K562 (cell line): ENCODE measurements around the gene HSPB7. TPM values are rescaled to one million over a fixed set of nuclear protein-coding genes. Genes with fewer than 3 reads are reported as not detected.

Experiments
- ATAC-seq: fragments of 200-7000 bp; cut with Tn5 transposase; 3 replicates; pipeline ENCODE4 v1.9.1; 2020; ENCODE audit warnings: moderate library complexity
- BruUV-seq: library from RNA; stranded (reverse); fragments of 400-500 nt; replicated peaks from 2 replicates; lab custom pipeline; 2021; lab: Mats Ljungman, UMichigan
- CTCF ChIA-PET: fragments of 300-600 bp; formaldehyde crosslinking; extraction: SDS; loops from one replicate; lab custom pipeline; 2021; ENCODE audit warnings: low intra/inter-chr PET ratio; lab: Yijun Ruan, JAX
- POLR2A ChIA-PET: fragments of 300-600, 350-650 bp; sonication (Branson Sonifier 250); formaldehyde crosslinking; extraction: SDS; loops from one replicate; lab custom pipeline; 2021; ENCODE audit warnings: antibody characterized with exemption, inconsistent platforms; lab: Yijun Ruan, JAX
- DNase-seq, 4 experiments: peaks; one replicate each; pipeline versions ENCODE4 v3.0.0 to v3.0.0-alpha.2; 2011 to 2018; ENCODE audit warnings: low spot score in 3 of 4, mixed read lengths in 3 of 4; ENCODE audit errors: extremely low read depth in 1 of 4
- FAIRE-seq: peaks from 2 replicates; lab custom pipeline; 2011; peaks lifted over from hg19 to GRCh38; lab: Jason Lieb, UNC
- H2AFZ ChIP-seq: 2 replicates; pipeline ENCODE4 v1.6.0; 2011; ENCODE audit warnings: low read depth, low read length, control low read depth, inconsistent platforms
- H3K27ac ChIP-seq: fragments of 200-600 bp; 3 replicates; pipeline ENCODE4 v1.8.0; 2011; ENCODE audit warnings: low read depth, mild to moderate bottlenecking, control low read depth, inconsistent platforms, low read length, moderate library complexity, mixed read lengths; ENCODE audit errors: extremely low read depth
- H3K27me3 ChIP-seq, 2 experiments: fragments of 300-600 bp in 1 of 2; 2 replicates in 1 of 2; 3 replicates in 1 of 2; pipeline versions ENCODE4 v1.6.0 to v1.8.0; 2011; ENCODE audit warnings: inconsistent platforms in 2 of 2, low read length in 2 of 2, mild to moderate bottlenecking in 1 of 2, mixed read lengths in 1 of 2, moderate library complexity in 1 of 2; ENCODE audit not compliant: control insufficient read depth in 2 of 2, insufficient read depth in 2 of 2
- H3K36me3 ChIP-seq: fragments of 300-600 bp; 3 replicates; pipeline ENCODE4 v1.8.0; 2011; ENCODE audit warnings: mild to moderate bottlenecking, low read length, inconsistent platforms; ENCODE audit not compliant: control insufficient read depth, insufficient read depth
- H3K4me1 ChIP-seq, 2 experiments: fragments of 200-600 bp in 1 of 2; replicated peaks in 1 of 2; 2 replicates in 1 of 2; 3 replicates in 1 of 2; pipeline versions ENCODE4 v1.5.1 to v1.8.0; 2011; ENCODE audit warnings: inconsistent platforms in 2 of 2, low read length in 2 of 2, mild to moderate bottlenecking in 1 of 2, mixed read lengths in 1 of 2, moderate library complexity in 1 of 2; ENCODE audit not compliant: control insufficient read depth in 2 of 2, insufficient read depth in 2 of 2
- H3K4me2 ChIP-seq: 2 replicates; pipeline ENCODE4 v1.6.1; 2011; ENCODE audit warnings: low read length, control low read depth, inconsistent platforms, mixed read lengths; ENCODE audit not compliant: insufficient read depth
- H3K4me3 ChIP-seq: fragments of 200-600 bp; sonication (generic), shearing (Covaris generic); 2 replicates; pipeline ENCODE4 v1.5.1; 2016; ENCODE audit warnings: control low read depth, inconsistent platforms
- H3K79me2 ChIP-seq: fragments of 200-600 bp; 3 replicates; pipeline ENCODE4 v1.8.0; 2011; ENCODE audit warnings: low read length, inconsistent platforms; ENCODE audit not compliant: control insufficient read depth, insufficient read depth
- H3K9ac ChIP-seq, 2 experiments: 2 replicates each; pipeline versions ENCODE4 v1.6.0 to v1.6.1; 2011; ENCODE audit warnings: low read depth in 2 of 2, low read length in 2 of 2, control low read depth in 1 of 2, inconsistent platforms in 1 of 2, mild to moderate bottlenecking in 1 of 2, mixed read lengths in 1 of 2; ENCODE audit not compliant: insufficient read depth in 1 of 2
- H3K9me1 ChIP-seq: one replicate; pipeline ENCODE4 v1.6.0; 2011; ENCODE audit warnings: inconsistent platforms, mild to moderate bottlenecking, low read length, moderate library complexity; ENCODE audit not compliant: control insufficient read depth, insufficient read depth
- H3K9me3 ChIP-seq: replicated peaks from 2 replicates; pipeline ENCODE4 v1.5.1; 2011; ENCODE audit warnings: low read depth, low read length, inconsistent platforms; ENCODE audit not compliant: control insufficient read depth, insufficient read depth
- H4K20me1 ChIP-seq: replicated peaks from 2 replicates; pipeline ENCODE4 v1.6.1; 2011; ENCODE audit warnings: low read length, inconsistent platforms, mixed read lengths; ENCODE audit not compliant: control insufficient read depth, insufficient read depth
- BCOR ChIP-seq: fragments of 450-650 bp; IDR thresholded peaks from 2 replicates; pipeline ENCODE4 v1.6.1; 2016
- POLR3G ChIP-seq: IDR thresholded peaks from 2 replicates; pipeline ENCODE4 v1.6.1; 2011; ENCODE audit not compliant: insufficient read length, insufficient replicate concordance; ENCODE audit errors: extremely low read depth
- RBM25 ChIP-seq: fragments of 200-400 bp; formaldehyde crosslinking; IDR thresholded peaks from 2 replicates; pipeline ENCODE4 v1.6.1; 2018; ENCODE audit warnings: low read length, low read depth, moderate library complexity; ENCODE audit not compliant: severe bottlenecking
- ZFP36 ChIP-seq: fragments of 150-350 bp; IDR thresholded peaks from 2 replicates; pipeline ENCODE4 v1.6.1; 2018; ENCODE audit warnings: low read length, low read depth; ENCODE audit not compliant: partially characterized antibody
- WGBS: fragments of 100-300 bp; shearing (Covaris generic); methylation state at CpG from one replicate; pipeline ENCODE4 v1.1.6; 2016; ENCODE audit warnings: low coverage, mixed read lengths; ENCODE audit not compliant: insufficient coverage; ENCODE audit errors: missing lambda C conversion rate; 5-methylcytosine and 5-hydroxymethylcytosine counted together
- in situ Hi-C: fragments of 300-500 bp; cut with MboI; formaldehyde crosslinking; loops from 4 replicates; pipeline ENCODE4 v1.15.0; 2018; ENCODE audit warnings: inconsistent platforms, mixed read lengths
- intact Hi-C: fragments of 100-400 bp; cut with micrococcal nuclease; formaldehyde crosslinking; loops from 2 replicates; pipeline ENCODE4 v1.14.2; 2022
- polyA plus RNA-seq, 8 experiments: library from polyadenylated mRNA; depleted of rRNA in 4 of 8; stranded (reverse) in 5 of 8; unstranded in 3 of 8; fragments of >200 nt; fragmentation: Nextera tagmentation in 2 of 8; fragmentation: Illumina TruSeq in 1 of 8; extraction: Ambion mirVana in 2 of 8; extraction: Trizol in 1 of 8; gene quantifications; 2 replicates each; pipeline versions ENCODE4 v1.2.1 to v1.2.3, GENCODE V29; 2011 to 2014; ENCODE audit warnings: inconsistent platforms in 1 of 8, missing spikeins in 1 of 8
- total RNA-seq, 7 experiments: library from RNA; depleted of rRNA in 6 of 7; stranded (reverse); fragments of >200 nt in 6 of 7; fragmentation: Illumina TruSeq in 2 of 7; extraction: Trizol in 2 of 7; gene quantifications; 2 replicates each; pipeline versions ENCODE4 v1.2.1 to v1.2.3, GENCODE V29; 2011 to 2021; ENCODE audit warnings: low replicate concordance in 1 of 7
- TF ChIP-seq, protein P1 (sequence below): sonication (generic); formaldehyde crosslinking; IDR thresholded peaks from 2 replicates; pipeline ENCODE4 v1.8.1; 2022; ENCODE audit warnings: missing genetic modification reagents

The HSPB7 gene
- total and polyA plus RNA-seq, 9 of the 15 experiments (the other 6 are each of a cell fraction or from before 2014, with no cell fraction given), result 0.05 to 0.19 (median 0.07) TPM; not detected in 6

GRCh38 chr1:16066245-16066644 lies 48.4 kb upstream of the HSPB7 start:
- in situ Hi-C loops (loop anchor here (10.0 kb wide), 1 partner anchor 51 kb away; the partner anchor contains the start of gene HSPB7), intact Hi-C loops (no loop called here)
- peaks cover 17 to 69% of the 10 kb centered on the region in 2 experiments for H3K27me3 ChIP-seq
- ATAC-seq (no peak), DNase-seq (no peak), FAIRE-seq (no peak)
- H3K4me3 ChIP-seq, result no peak overlapping the region
- H2AFZ ChIP-seq, result no peak overlapping the region
- no peaks in the 10 kb centered on the region for H3K9me3 ChIP-seq
- no peak overlapping the region for H3K27ac ChIP-seq
- TF ChIP-seq BCOR, result peak; percentile 25
- TF ChIP-seq POLR3G, result no peak
- peak; percentile 68 for TF ChIP-seq ZFP36
- TF ChIP-seq, protein P1, sequence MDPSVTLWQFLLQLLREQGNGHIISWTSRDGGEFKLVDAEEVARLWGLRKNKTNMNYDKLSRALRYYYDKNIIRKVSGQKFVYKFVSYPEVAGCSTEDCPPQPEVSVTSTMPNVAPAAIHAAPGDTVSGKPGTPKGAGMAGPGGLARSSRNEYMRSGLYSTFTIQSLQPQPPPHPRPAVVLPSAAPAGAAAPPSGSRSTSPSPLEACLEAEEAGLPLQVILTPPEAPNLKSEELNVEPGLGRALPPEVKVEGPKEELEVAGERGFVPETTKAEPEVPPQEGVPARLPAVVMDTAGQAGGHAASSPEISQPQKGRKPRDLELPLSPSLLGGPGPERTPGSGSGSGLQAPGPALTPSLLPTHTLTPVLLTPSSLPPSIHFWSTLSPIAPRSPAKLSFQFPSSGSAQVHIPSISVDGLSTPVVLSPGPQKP (CRISPR knock-in tag), result no peak
- peak; percentile 64 for TF ChIP-seq RBM25
- whole genome bisulfite sequencing, result 1% methylated on average over 4 of the region's 4 CpGs
- H3K9me1 ChIP-seq, result no peaks in the 10 kb centered on the region
- H3K79me2 ChIP-seq, result no peaks in the 10 kb centered on the region
- H3K36me3 ChIP-seq, result no peaks in the 10 kb centered on the region
- peaks cover 10% of the 10 kb centered on the region; the same call in 1 of the 2 replicates for H4K20me1 ChIP-seq
- peaks cover 2 to 19% of the 10 kb centered on the region in 2 experiments; a peak in 3 of 5 replicates for H3K4me1 ChIP-seq
- no TSS peak for BruUV-seq
- CTCF ChIA-PET, result no interaction called here
- H3K9ac ChIP-seq, result 0 out of 4 replicates have a peak overlapping the region, but pooled peaks of 1 of the 2 experiments have one; percentile 22
- no peak overlapping the region for H3K4me2 ChIP-seq
- POLR2A ChIA-PET, result no interaction called here
